GM18505 (cell line): ENCODE data around the gene TRPM3.

Source experiments
- ATAC-seq: cut with Tn5 transposase; IDR thresholded peaks from one replicate; pipeline ENCODE4 v1.9.1; 2021; ENCODE audit not compliant: unreplicated experiment
- POLR2A ChIP-seq: IDR thresholded peaks from 4 replicates; pipeline ENCODE4 v1.6.1; 2011; ENCODE audit warnings: borderline replicate concordance; ENCODE audit not compliant: insufficient read depth, insufficient read length; ENCODE audit errors: extremely low read depth

TRPM3 gene

DNA sequence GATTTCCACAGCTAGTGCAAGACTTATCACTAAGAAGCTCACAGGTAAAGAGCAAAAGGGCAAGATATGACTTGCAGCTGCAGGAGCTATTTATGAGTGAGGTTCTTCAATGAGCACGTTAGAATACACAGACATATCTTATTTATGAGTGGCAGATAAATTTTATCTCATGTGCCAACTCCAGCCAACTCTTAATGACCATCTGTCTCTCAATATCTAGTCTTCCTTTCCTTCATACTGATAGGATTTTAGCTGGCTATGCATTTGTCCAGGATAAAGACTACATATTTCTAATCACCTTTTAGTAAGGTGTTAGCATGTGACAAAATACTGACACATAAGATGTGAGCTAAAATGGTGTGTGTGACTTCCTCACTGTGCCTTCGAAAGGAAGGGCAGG lies 304.5 kb downstream of the TRPM3 start:
- ATAC-seq = no peak
- TF ChIP-seq POLR2A = no peak

GRCh38 chr9:70816316-70816715 lies 305.1 kb downstream of the TRPM3 start:
- TF ChIP-seq POLR2A = no peak
- no peak for ATAC-seq

DNA sequence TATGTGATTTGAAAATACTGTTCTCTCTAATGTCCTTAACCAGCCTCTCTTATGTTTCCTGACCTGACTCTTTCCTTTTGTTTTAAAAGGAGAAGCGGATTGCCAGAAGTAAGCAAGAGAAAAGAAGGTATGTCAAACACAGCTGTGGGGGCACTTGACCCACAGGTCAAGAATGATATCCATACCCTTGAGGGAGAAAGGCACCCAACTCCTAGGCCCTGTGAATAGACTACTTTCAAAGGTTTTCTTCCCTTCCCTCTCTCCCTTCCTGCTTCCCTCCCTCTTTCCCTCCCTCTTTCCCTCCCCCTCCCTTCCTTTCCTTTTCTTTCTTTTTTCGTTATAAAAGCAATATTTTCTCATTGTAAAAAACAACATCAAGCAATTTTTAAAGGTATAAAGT lies 306.8 kb downstream of the TRPM3 start:
- no peak for ATAC-seq
- TF ChIP-seq POLR2A = no peak

- ATAC-seq = no peak
- no peak for TF ChIP-seq POLR2A
Measured at GRCh38 chr9:70813141-70813540, 308.3 kb downstream of the TRPM3 start.

DNA sequence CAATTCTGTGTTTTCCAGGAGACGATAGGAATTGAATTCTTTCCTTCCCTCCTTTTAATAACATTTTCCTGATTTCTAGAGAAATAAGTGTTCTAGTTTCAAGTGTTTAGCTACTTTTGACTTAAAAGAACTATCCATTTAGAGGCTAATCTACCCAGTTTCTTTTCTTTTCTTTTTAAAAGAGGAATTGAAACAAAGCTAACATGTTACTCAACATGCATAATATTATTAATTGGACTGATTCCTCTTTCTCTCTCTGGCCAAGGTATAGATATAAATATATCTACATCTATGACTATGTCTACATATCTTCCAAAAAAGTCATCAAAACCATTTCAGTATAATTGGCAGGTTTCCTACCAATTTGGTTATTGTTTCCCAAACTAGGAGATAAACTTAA lies 309.8 kb downstream of the TRPM3 start:
- no peak for TF ChIP-seq POLR2A
- ATAC-seq = peak; percentile 80

GRCh38 chr9:70806875-70807274 lies 314.5 kb downstream of the TRPM3 start:
- ATAC-seq = no peak
- no peak for TF ChIP-seq POLR2A

GRCh38 chr9:70805949-70806348 lies 315.5 kb downstream of the TRPM3 start:
- no peak for ATAC-seq
- TF ChIP-seq POLR2A = no peak

DNA sequence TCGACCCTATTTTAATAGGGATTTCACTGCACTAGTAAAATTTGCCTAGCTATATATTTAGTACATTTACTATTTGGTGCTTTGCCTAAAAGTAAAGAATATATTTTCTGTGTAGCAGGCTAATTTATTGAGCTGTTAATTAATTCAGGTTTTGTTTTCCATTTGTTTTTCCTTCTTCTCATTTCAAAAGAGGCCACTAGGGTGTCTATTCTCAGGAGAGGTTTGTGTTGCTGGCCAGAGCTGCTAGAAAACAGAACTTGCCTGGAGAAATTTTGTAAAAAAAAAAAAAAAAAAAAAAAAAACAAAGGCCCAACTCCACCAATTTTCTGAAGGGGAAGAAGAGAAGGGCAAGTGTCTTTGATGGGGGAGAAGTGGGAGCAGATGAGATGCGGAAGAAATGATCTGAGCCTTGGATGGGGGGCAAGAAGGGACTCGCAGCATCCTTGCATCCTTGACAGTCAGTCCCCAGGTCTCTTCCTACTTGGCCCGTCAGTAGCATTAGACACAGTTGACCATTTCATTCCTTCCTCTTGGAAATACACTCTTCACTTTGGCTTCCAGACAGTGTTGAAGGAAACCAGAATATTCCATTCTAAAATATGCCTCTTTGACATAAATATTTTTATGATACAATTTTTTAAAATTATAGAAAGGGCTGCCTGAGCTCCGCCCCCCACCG lies 318.5 kb downstream of the TRPM3 start:
- TF ChIP-seq POLR2A = no peak
- no peak for ATAC-seq

DNA sequence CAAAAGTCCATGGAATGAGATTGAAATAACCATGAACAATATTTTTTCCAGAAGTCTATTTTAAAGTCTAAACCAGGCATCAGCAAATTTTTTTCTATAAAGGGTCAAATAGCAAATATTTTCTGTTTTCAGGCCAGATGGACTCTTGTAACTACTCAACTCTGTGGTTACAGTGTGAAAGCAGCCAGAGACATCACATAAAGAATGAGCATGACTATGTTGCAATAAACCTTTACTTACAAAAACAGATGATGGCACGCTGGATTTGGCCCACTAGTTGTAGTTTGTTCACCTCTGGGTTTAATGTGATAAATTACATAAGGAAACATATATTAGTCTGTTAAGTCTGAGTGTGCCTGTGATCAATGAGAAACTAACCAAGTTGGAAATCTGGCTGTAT lies 319.2 kb downstream of the TRPM3 start:
- no peak for ATAC-seq
- no peak for TF ChIP-seq POLR2A

DNA sequence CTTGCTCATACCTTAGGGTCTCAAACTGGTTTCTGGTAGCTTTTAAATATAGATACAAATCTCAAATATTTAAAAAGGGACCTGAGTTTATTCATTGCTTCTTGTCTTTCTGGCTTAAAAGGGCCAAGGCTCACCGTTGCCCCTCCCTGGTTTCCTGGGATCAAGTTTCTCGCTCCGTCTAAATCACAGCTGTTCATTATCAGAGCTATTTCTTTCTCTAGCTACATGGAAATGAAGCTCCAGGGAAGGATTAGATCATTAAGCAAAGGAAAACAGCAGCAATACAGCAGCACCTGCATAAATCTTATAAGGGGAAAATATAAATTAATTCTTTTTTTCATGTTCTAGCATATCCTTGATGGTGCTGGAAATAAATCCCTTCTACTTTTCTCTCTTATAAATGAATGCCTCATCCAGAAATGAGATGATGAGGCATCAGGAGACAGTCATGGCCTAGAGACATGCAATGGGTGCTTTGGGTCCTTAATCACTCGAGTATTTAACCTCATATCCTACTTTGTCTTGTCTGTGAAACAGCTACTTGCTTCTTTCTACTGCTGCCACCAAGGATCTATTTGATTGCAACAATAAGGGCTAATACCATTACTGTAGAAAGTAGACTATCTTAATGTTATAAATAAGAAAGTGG lies 320.1 kb downstream of the TRPM3 start:
- TF ChIP-seq POLR2A = no peak
- no peak for ATAC-seq

- no peak for ATAC-seq
- no peak for TF ChIP-seq POLR2A
Measured at GRCh38 chr9:70798018-70798417, 323.4 kb downstream of the TRPM3 start.

GRCh38 chr9:70795841-70796240 lies 325.6 kb downstream of the TRPM3 start:
- ATAC-seq = no peak
- TF ChIP-seq POLR2A = no peak

- no peak for ATAC-seq
- no peak for TF ChIP-seq POLR2A
Measured at GRCh38 chr9:70792796-70793195, 328.6 kb downstream of the TRPM3 start.

GRCh38 chr9:70791936-70792335 lies 329.5 kb downstream of the TRPM3 start:
- no peak for TF ChIP-seq POLR2A
- ATAC-seq = no peak
